Hematopoietic multipotent progenitor cell treated with erythropoietin and hydrocortisone succinate and interleukin-3 and kit ligand, for 4 days (in vitro differentiated cells): ENCODE data around the gene DPEP3.
A peak's percentile ranks its signal among the peaks of the same experiment; 100 is the strongest.
"Not testable (repeated sequence)": the region's sequence is repeated elsewhere in the genome, so short reads cannot be mapped to it uniquely, and the experiment has no call there.

Experiments used
- DNase-seq: peaks from one replicate; pipeline ENCODE4 v3.0.0-alpha.2; 2015

DPEP3 gene

GRCh38 chr16:67993207-67994039, 13.1 kb upstream of the DPEP3 start:
- DNase-seq = peak; percentile 94

DNA sequence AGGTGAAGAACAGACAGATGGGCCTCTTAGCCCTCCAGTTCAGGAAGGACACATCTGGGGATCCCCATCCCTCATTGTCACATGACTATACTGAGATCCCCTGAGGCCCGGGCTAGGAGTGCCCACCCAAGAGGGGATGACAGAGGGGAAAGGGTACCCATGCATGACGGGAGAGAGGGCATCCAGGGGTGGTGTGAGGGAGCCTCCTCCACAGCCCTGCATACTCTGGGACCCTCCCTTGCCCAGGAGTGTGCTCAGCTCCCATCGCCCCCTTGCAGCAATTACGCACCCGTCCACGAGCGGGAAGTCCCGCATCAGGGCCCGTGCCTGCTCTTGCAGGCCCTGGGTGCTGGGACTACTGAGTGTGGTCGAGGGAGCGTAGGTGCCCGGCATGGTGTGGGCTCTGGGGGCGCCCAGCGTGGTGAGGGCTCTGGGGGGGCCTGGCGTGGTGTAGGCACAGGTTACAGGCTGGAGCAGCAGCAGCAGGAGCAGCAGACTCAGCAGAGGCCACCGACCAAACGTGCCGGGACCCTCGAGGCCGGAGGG, 12.4 kb upstream of the DPEP3 start:
- DNase-seq = no peak

DNA sequence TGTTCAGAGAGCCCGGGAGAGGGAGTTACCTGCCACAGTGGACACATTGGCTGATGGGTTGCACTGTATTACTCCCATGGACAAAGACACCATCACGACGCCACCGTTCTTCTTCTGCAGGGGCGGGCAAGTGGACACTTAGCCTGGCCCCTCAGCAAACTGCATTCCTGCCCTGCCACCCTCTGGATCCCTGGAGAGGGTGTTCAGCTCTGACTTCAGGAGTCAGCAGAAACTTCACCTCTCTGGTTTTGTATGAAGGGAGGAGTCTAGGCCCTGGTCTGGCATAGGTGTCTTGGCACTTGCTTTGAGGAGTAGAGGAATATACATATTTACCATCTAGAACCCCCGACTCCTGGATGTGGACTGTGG, 9.7 kb upstream of the DPEP3 start:
- no peak for DNase-seq

DNA sequence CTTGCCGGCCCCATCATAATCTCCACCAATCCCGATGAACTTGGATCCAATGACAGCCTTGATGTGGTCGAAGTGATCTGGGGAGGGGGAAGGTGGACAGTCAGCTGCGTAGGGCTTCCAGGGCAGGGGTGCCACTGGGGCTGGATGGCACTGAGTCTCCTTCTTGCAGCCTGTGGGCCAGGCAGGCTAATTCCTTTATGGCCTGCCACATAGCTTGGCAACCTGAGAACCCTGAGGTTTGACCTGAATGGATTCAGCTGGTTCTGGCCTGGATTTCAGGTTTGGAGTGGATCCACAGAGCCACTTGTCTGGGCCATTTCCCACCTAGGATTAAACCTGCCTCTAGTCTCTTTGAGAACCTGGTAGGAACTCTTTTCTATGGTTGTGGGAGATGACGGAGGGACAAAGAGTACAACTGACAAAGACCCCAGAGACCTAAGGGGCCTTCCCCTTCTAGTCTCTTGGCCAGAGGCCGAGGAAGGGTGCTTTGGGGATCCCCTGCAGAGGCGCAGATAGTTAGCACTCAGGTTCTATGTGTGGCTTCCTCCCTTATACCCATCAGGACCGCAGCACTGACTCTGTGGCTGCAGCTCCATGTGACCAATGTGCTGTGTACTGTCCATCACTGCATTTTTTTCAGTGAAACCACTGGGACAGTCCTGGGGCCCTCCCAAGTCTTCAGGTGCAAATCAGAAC, 9.2 kb upstream of the DPEP3 start:
- DNase-seq = no peak

- no peak for DNase-seq
Observed at GRCh38 chr16:67988675-67989074, 8.4 kb upstream of the DPEP3 start.

DNA sequence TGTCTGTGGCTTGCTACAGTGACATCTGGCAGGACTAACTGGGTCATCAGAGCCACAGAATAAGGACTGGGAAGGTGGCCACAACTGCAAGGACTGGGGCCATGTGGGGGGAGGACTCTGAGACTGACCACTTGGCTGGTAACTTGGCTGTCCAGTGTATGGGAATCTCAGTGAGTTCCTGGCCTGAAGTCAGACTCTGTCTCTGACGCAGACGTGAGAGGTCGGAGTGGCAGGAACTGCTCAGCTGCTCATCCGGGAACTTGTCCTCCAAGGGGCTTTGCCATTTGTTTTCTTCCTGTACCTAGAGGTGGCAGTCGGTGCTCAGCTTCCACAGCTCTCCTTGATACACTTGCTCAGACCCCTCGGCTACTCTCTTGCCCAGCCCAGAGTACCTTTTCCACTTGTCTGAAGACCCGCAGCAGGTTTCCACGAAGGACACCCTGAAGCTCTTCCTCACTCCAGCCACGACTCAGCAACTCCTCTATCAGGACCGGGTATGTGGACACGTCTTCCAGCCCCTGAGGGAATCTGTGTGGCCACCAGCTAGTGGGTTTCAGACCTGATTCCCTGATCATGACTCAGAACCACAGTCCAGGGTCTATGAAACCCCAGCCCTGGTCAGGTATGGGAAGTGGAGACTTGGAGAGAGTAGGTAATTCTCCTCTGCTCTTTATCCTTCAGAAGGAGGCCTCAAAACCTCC, 7.3 kb upstream of the DPEP3 start:
- no peak for DNase-seq

DNA sequence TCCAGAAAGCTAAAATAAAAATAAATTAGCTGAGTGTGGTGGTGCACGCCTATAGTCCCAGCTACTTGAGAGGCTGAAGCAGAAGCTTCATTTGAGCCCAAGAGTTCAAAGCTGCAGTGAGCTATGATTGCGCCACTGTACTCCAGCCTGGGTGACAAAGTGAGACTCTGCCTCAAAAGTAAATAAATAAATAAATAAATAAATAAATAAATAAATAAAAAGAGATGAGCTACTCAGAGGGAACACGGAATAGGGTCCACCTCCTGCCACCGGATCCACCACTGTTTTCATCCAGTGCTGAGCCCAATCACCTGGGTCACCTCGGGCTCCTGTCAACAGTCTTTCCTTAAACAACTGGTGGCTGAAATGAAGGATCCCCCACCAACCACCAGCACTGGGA, 6.7 kb upstream of the DPEP3 start:
- no peak for DNase-seq

- DNase-seq = no peak
Observed at GRCh38 chr16:67982011-67982696, 1.9 kb upstream of the DPEP3 start.

GRCh38 chr16:67977469-67978227, 2.7 kb downstream of the DPEP3 start:
- DNase-seq = no peak

DNA sequence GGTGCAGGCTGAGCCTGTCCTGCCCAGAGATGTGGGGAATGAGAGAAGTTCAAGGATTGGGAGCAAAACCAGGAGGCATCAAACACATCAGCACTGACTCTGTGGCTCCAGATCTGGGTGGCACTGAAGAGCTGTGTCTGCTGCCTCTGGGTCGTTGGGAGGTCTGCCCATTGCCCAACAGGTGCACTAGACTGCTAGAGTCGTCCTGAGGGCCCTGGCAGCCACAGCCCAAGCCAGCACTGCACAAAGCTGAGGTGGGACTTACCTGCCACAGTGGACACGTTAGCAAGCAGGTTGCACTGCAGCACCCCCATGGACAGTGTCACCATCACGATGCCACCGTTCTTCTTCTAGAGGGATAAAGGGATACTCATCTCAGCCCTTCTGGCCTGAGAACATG, 3.3 kb downstream of the DPEP3 start:
- DNase-seq = no peak

- no peak for DNase-seq
Observed at GRCh38 chr16:67976205-67976604, 4.1 kb downstream of the DPEP3 start.

GRCh38 chr16:67975321-67976105, 4.8 kb downstream of the DPEP3 start:
- no peak for DNase-seq

DNA sequence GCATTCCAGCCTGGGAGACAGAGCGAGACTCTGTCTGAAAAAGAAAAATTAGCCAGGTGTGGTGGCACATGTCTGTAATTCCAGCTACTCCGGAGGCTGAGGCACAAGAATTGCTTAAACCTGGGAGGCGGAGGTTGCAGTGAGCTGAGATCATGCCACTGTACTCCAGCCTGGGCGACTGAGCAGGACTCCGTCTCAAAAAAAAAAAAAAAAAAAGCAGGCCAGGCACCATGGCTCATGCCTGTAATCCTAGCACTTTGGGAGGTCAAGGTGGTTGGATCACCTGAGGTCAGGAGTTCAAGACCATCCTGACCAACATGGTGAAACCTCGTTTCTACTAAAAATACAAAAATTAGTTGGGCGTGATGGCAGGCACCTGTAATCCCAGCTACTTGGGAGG, 8.0 kb downstream of the DPEP3 start:
- DNase-seq = not testable (repeated sequence)

GRCh38 chr16:67971111-67971510, 9.2 kb downstream of the DPEP3 start:
- peak; percentile 48 for DNase-seq

- peak; percentile 75 for DNase-seq
Observed at GRCh38 chr16:67969254-67970039, 10.9 kb downstream of the DPEP3 start.

DNA sequence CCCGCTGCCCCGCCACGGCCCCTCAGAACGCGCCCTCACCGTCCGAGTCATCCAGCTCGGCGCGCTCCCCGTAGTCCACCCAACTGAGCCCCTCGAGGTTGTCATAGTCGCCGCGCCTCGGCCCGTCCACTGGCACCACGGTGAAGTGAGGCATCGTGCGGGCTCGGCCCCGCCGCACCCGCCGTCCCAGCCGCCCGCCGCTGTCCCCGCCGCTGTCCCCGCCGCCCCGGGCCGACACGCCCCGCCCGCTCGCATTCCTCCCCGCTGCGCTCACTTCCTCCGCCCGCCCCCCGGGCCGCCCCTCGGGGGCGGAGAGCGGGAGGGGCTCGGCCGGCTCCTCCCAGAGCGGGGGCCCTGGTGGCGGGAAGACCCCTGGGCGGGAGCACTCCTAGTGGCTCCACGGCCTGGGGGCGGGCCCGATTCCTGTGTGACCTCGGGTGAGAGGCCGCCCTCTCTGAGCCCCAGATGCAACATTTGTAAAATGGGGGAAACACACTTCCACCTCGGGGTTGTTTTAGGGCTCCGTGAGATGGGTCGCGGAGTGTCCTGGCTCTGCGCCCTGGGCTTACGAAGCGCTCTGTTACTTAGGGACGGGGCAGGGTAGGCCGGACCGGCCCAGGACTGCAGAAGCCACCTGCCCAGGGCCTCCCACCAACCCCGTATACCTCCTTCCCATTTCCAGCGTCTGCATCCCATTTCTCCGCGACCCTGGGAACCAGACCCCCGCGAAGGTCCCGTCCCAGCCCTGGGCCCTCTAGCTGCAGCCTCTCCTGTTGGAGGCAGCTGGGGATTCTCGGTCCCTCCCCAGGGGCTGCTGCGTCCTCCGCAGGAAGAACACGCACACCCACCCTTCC, 11.7 kb downstream of the DPEP3 start, which contains the start of gene SLC12A4:
Gene SLC12A4 (minus strand): TSS at position 238 of the 854 bp plus-strand sequence. CDS start 84 bp downstream, at position 154.
- peak; percentile 95 for DNase-seq

GRCh38 chr16:67967958-67968399, 12.3 kb downstream of the DPEP3 start:
- peak; percentile 46 for DNase-seq

DNA sequence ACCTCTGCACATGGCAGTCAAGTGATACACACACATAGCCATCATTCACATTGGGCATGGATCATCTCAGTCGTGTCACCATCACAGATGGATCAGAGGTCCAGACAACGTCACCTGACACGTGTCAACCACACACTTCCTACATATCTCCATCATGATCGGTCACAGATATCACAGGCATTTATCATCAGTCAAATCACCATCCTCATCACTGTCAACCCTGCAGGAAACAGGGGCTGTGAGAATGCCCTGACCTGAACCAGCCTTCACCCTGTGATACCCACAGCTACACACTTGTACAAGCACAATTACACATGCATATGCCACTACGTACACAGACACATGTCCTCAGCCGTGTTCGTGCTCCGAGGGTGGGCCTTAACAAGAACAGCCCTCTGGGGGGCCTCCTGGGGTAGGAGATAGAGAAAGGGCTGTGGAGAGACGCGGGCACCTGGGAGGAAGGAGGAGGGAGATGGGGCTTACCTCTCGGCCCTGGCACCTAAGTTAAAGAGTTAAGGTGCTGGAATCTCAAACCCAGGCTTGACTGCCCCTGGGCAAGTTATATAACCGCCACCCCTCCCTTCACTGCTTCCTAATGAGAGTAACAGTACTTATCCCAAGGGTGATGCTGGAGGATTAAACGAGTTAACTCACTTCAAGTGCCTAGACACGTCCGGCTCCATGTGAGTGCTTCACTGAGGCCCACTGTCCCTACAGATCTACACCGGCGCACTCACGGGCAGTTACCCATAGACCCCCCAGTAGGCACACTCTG, 12.9 kb downstream of the DPEP3 start:
- DNase-seq = peak; percentile 38
